ENCODE measurements around the gene VPS13A.

Gene VPS13A

GRCh38 chr9:77462066-77462465 lies 284.7 kb downstream of the VPS13A start:
- no peak for DNase-seq

- no peak for DNase-seq
These were observed 285.8 kb downstream of the VPS13A start for GRCh38 chr9:77463151-77463550.

- DNase-seq: no peak
These were observed 287.3 kb downstream of the VPS13A start for GRCh38 chr9:77464661-77465060.

GRCh38 chr9:77469515-77470231 lies 292.3 kb downstream of the VPS13A start:
- DNase-seq: no peak
